Cardiac fibroblast (primary cell): ENCODE measurements around the gene NKD2.
A peak's percentile ranks its signal among the peaks of the same experiment; 100 is the strongest.
"Not testable (repeated sequence)": the region's sequence is repeated elsewhere in the genome, so short reads cannot be mapped to it uniquely, and the experiment has no call there.

ENCODE experiments used
- DNase-seq, 2 donors: peaks; one replicate each; pipeline versions ENCODE4 v3.0.0 to v3.0.0-alpha.2; 2010; ENCODE audit warnings: low read depth in 2 of 2
- H3K4me3 ChIP-seq, 2 donors: replicated peaks in 1 of 2; 1 replicate in 1 of 2; 2 replicates in 1 of 2; pipeline ENCODE4 v1.5.1; 2011; ENCODE audit warnings: low read depth in 2 of 2, low read length in 2 of 2, mild to moderate bottlenecking in 2 of 2, moderate library complexity in 1 of 2
- CTCF ChIP-seq: IDR thresholded peaks from one replicate; pipeline ENCODE4 v1.5.1; 2011; ENCODE audit warnings: low read depth, mild to moderate bottlenecking, low read length, inconsistent platforms

Gene NKD2

GRCh38 chr5:1078851-1079250 is 70.2 kb downstream of the NKD2 start:
- TF ChIP-seq CTCF = no peak
- no peak overlapping the region for H3K4me3 ChIP-seq
- DNase-seq = no peak

GRCh38 chr5:1079486-1079885 is 70.9 kb downstream of the NKD2 start:
- H3K4me3 ChIP-seq = no peak overlapping the region
- TF ChIP-seq CTCF = no peak

GRCh38 chr5:1079961-1080360 is 71.4 kb downstream of the NKD2 start:
- no peak for DNase-seq
- no peak overlapping the region for H3K4me3 ChIP-seq
- no peak for TF ChIP-seq CTCF

More at GRCh38 chr5:1079486-1079885, 70.9 kb downstream of the NKD2 start:
- no peak for DNase-seq

- DNase-seq = peak in 1 of 2 donors; percentile 13
- H3K4me3 ChIP-seq = no peak overlapping the region
- no peak for TF ChIP-seq CTCF
These were observed 71.8 kb downstream of the NKD2 start for GRCh38 chr5:1080432-1080831.

- no peak for DNase-seq
- TF ChIP-seq CTCF = no peak
- H3K4me3 ChIP-seq = no peak overlapping the region
These were observed 72.9 kb downstream of the NKD2 start for GRCh38 chr5:1081519-1081918.

- H3K4me3 ChIP-seq, DNase-seq: not testable (repeated sequence)
These were observed 74.4 kb downstream of the NKD2 start for GRCh38 chr5:1083026-1083425.

GRCh38 chr5:1083823-1084605 is 75.4 kb downstream of the NKD2 start:
- no peak overlapping the region for H3K4me3 ChIP-seq
- DNase-seq = no peak

More at GRCh38 chr5:1083823-1084605, 75.4 kb downstream of the NKD2 start:
- TF ChIP-seq CTCF = no peak
